Melanocyte of skin (primary cell): Measurements from ENCODE around the gene TM4SF18. TPM values are rescaled to one million over a fixed set of nuclear protein-coding genes. Genes with fewer than 3 reads are reported as not detected.

Experiments used
- total RNA-seq, 2 donors: library from RNA; depleted of rRNA; stranded (reverse); fragments of >200 nt; gene quantifications; 2 replicates each; pipeline ENCODE4 v1.2.3, GENCODE V29; 2012

The TM4SF18 gene, protein sequence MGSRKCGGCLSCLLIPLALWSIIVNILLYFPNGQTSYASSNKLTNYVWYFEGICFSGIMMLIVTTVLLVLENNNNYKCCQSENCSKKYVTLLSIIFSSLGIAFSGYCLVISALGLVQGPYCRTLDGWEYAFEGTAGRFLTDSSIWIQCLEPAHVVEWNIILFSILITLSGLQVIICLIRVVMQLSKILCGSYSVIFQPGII
- 1 to 10 TPM; 1.7 to 5.5 TPM for total RNA-seq

GRCh38 chr3:149333176-149333859 lies at the start of gene TM4SF18:
TSS of gene TM4SF18 (minus strand) at chr3:149333636. CDS start at chr3:149333382, 254 bp downstream.

GRCh38 chr3:149377408-149378364 lies 44.2 kb upstream of the TM4SF18 start, which contains the start of gene TM4SF1:
TSS of gene TM4SF1 (minus strand) at chr3:149377649. CDS start at chr3:149377547, 102 bp downstream.

Other genes with a start within 250 kb of the TM4SF18 start
- 10 to 100 TPM; 44.0 to 45.1 TPM for gene HLTF, start 247.1 kb downstream of the TM4SF18 start, total RNA-seq
- gene HPS3, start 204.0 kb downstream of the TM4SF18 start, total RNA-seq: 10 to 100 TPM; 59.2 to 62.6 TPM
- gene CP, start 111.8 kb downstream of the TM4SF18 start, total RNA-seq: not detected
- gene TM4SF1, start 44.0 kb upstream of the TM4SF18 start, total RNA-seq: 100 to 1,000 TPM; 595 to 605 TPM
- not detected for gene TM4SF4, start 141.1 kb upstream of the TM4SF18 start, total RNA-seq